Loucy (cell line): ENCODE data around the gene NKAP.

Experiments
- EZH2phosphoT487 ChIP-seq: fragments of 200-600 bp; IDR thresholded peaks from 2 replicates; pipeline ENCODE4 v1.6.1; 2018; ENCODE audit warnings: antibody characterized with exemption, mild to moderate bottlenecking, moderate library complexity, borderline replicate concordance
- TF ChIP-seq, protein P1 (sequence below): fragments of 200-600 bp; sonication (generic); conservative IDR thresholded peaks from 2 replicates; pipeline ENCODE4 v1.5.1; 2014; ENCODE audit warnings: mild to moderate bottlenecking, antibody characterized with exemption, low read length

DNA sequence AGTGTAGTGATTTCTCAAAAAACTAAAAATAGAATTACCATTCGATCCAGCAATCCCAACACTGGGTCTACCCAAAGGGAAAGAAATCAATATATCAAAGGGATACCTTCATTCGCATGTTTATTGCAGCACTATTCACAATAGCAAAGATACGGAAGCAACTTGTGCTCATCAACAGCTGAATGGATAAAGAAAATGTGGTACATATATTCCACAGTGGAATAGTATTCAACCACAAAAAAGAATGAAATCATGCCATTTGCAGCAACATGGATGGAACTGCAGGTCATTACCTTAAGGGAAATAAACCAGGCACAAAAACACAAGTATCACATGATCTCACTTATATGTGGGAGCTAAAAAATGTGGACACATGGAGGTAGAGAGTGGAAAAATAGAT is 42.7 kb upstream of the NKAP start:
- TF ChIP-seq, protein P1, sequence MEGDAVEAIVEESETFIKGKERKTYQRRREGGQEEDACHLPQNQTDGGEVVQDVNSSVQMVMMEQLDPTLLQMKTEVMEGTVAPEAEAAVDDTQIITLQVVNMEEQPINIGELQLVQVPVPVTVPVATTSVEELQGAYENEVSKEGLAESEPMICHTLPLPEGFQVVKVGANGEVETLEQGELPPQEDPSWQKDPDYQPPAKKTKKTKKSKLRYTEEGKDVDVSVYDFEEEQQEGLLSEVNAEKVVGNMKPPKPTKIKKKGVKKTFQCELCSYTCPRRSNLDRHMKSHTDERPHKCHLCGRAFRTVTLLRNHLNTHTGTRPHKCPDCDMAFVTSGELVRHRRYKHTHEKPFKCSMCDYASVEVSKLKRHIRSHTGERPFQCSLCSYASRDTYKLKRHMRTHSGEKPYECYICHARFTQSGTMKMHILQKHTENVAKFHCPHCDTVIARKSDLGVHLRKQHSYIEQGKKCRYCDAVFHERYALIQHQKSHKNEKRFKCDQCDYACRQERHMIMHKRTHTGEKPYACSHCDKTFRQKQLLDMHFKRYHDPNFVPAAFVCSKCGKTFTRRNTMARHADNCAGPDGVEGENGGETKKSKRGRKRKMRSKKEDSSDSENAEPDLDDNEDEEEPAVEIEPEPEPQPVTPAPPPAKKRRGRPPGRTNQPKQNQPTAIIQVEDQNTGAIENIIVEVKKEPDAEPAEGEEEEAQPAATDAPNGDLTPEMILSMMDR, result no peak
- no peak for TF ChIP-seq EZH2phosphoT487
